ENCODE results near the gene TWIST2. TPM values are rescaled to one million over a fixed set of nuclear protein-coding genes. Genes with fewer than 3 reads are reported as not detected.

The TWIST2 gene
- total and polyA plus RNA-seq, 9 of the 15 experiments (the other 6 are each of a cell fraction or from before 2014, with no cell fraction given), result not detected

GRCh38 chr2:238947920-238948710 is 100.2 kb downstream of the TWIST2 start:
- H3K9me1 ChIP-seq (ENCODE audit: control insufficient read depth, insufficient read depth, low read length), result no peaks in the 10 kb centered on the region
- ATAC-seq, result no peak
- H3K9ac ChIP-seq (ENCODE audit: insufficient read depth in 1 of 2, low read depth in 2 of 2, low read length in 2 of 2), result no peak overlapping the region
- H3K27ac ChIP-seq (ENCODE audit: extremely low read depth, low read depth, low read length), result no peak overlapping the region
- no peak overlapping the region for H3K4me3 ChIP-seq
- H3K4me1 ChIP-seq (replicated peaks in 1 of 2; ENCODE audit: control insufficient read depth in 2 of 2, insufficient read depth in 2 of 2, low read length in 2 of 2), result no peaks in the 10 kb centered on the region
- no peak for FAIRE-seq
- H2AFZ ChIP-seq (ENCODE audit: low read depth, low read length), result no peak overlapping the region
- H3K36me3 ChIP-seq (ENCODE audit: control insufficient read depth, insufficient read depth, low read length), result no peaks in the 10 kb centered on the region
- CTCF ChIA-PET (ENCODE audit: low intra/inter-chr PET ratio), result no interaction called here
- intact Hi-C loops (cut with micrococcal nuclease) (no loop called here), in situ Hi-C loops (cut with MboI) (no loop called here)
- H3K79me2 ChIP-seq (ENCODE audit: control insufficient read depth, insufficient read depth, low read length), result no peaks in the 10 kb centered on the region
- 0% methylated on average over 7 of the region's 10 CpGs for WGBS (ENCODE audit: insufficient coverage, low coverage, missing lambda C conversion rate)
- H3K27me3 ChIP-seq (ENCODE audit: control insufficient read depth in 2 of 2, insufficient read depth in 2 of 2, low read length in 2 of 2), result peaks cover 2 to 25% of the 10 kb centered on the region in 2 experiments; a peak in 3 of 5 replicates
- POLR2A ChIA-PET, result no interaction called here
- H4K20me1 ChIP-seq (replicated peaks; ENCODE audit: control insufficient read depth, insufficient read depth, low read length), result no peaks in the 10 kb centered on the region
- no peak for DNase-seq (ENCODE audit: extremely low read depth in 1 of 4, low spot score in 3 of 4)
- no peaks in the 10 kb centered on the region for H3K9me3 ChIP-seq (replicated peaks; ENCODE audit: control insufficient read depth, insufficient read depth, low read depth, low read length)
- BruUV-seq (replicated peaks), result no TSS peak
- no peak for TF ChIP-seq YY1 (IDR thresholded peaks at IDR 0.05; ENCODE audit: borderline replicate concordance in 1 of 3, control insufficient read depth in 1 of 3, extremely low read depth in 1 of 3, insufficient read depth in 3 of 3, insufficient read length in 1 of 3, insufficient replicate concordance in 2 of 3, low read depth in 1 of 3, low read length in 2 of 3)
- no peak for TF ChIP-seq ZFP36 (IDR thresholded peaks at IDR 0.05; ENCODE audit: low read depth, low read length, partially characterized antibody)
- no peak for TF ChIP-seq HIVEP1 (CRISPR knock-in tag; IDR thresholded peaks at IDR 0.05)
- no peak for TF ChIP-seq BCLAF1 (IDR thresholded peaks at IDR 0.05; ENCODE audit: borderline replicate concordance in 1 of 2, control insufficient read depth in 1 of 2, low read depth in 2 of 2, low read length in 1 of 2)
- TF ChIP-seq SUPT5H (IDR thresholded peaks at IDR 0.05), result no peak
- no peak for TF ChIP-seq SREBF2 (CRISPR knock-in tag; IDR thresholded peaks at IDR 0.05)
- TF ChIP-seq HMG20B (CRISPR knock-in tag; IDR thresholded peaks at IDR 0.05), result no peak
- no peak for TF ChIP-seq JUND (IDR thresholded peaks at IDR 0.05; ENCODE audit: borderline replicate concordance, low read depth, low read length)
- TF ChIP-seq JUND (tag; IDR thresholded peaks at IDR 0.05; ENCODE audit: borderline replicate concordance, low read depth, low read length), result no peak
- no peak for TF ChIP-seq SP1 (CRISPR knock-in tag; IDR thresholded peaks at IDR 0.05)
- no peak for TF ChIP-seq ERF (CRISPR knock-in tag; IDR thresholded peaks at IDR 0.05)
- no peak for TF ChIP-seq PCBP1 (IDR thresholded peaks at IDR 0.05; ENCODE audit: low read depth, low read length, poor library complexity, severe bottlenecking)
- no peak overlapping the region for H3K4me2 ChIP-seq (ENCODE audit: insufficient read depth, low read length)

Measured in K562 (cell line).